Measurements from ENCODE around the gene STK4. TPM values are rescaled to one million over a fixed set of nuclear protein-coding genes. Genes with fewer than 3 reads are reported as not detected.

STK4 gene
- total RNA-seq, 1 donor = 33.7 TPM

DNA sequence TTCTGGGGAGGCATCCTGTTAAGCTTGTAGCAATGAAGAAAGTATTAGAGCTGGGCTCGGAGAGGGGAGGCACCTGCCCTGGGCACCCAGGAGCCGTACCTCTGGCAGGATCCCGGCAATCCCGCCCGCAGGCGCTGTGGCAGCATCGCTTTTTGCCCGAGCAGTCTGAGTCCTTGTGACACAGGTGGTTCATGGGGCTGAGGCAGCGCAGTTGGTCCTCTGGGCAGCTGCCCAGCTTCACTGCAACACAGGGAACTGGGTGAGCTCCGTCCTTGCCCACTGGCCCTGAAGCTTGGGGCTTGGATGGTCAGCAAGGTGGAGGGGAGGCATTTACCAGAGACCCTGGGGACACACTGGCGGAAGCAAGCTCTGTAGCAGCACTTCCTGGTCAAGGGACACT is 144.0 kb downstream of the STK4 start:
- H3K4me3 ChIP-seq (ENCODE audit: insufficient read depth, low read length) = no peak overlapping the region
- TF ChIP-seq, protein P1, sequence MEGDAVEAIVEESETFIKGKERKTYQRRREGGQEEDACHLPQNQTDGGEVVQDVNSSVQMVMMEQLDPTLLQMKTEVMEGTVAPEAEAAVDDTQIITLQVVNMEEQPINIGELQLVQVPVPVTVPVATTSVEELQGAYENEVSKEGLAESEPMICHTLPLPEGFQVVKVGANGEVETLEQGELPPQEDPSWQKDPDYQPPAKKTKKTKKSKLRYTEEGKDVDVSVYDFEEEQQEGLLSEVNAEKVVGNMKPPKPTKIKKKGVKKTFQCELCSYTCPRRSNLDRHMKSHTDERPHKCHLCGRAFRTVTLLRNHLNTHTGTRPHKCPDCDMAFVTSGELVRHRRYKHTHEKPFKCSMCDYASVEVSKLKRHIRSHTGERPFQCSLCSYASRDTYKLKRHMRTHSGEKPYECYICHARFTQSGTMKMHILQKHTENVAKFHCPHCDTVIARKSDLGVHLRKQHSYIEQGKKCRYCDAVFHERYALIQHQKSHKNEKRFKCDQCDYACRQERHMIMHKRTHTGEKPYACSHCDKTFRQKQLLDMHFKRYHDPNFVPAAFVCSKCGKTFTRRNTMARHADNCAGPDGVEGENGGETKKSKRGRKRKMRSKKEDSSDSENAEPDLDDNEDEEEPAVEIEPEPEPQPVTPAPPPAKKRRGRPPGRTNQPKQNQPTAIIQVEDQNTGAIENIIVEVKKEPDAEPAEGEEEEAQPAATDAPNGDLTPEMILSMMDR (IDR thresholded peaks at IDR 0.05; ENCODE audit: extremely low read depth, low read depth, low read length) = no peak
- no peaks in the 10 kb centered on the region for H3K36me3 ChIP-seq (ENCODE audit: insufficient read depth, low read length)
- peaks cover 1% of the 10 kb centered on the region for H3K4me1 ChIP-seq (ENCODE audit: insufficient read depth, low read length)
- no peak for DNase-seq (ENCODE audit: insufficient read length, low spot score, missing footprints)
- H3K4me2 ChIP-seq (ENCODE audit: insufficient read depth, low read length) = no peak overlapping the region
- H3K27me3 ChIP-seq (ENCODE audit: insufficient read depth, low read length) = peaks cover 5% of the 10 kb centered on the region
- H3K9me3 ChIP-seq (ENCODE audit: low read depth, low read length) = no peaks in the 10 kb centered on the region
- no peak overlapping the region for H2AFZ ChIP-seq (ENCODE audit: low read length)
- no peaks in the 10 kb centered on the region for H4K20me1 ChIP-seq (ENCODE audit: insufficient read depth, low read length)
- no peaks in the 10 kb centered on the region for H3K79me2 ChIP-seq (ENCODE audit: insufficient read depth, low read length)
- no peak overlapping the region for H3K27ac ChIP-seq (ENCODE audit: low read depth, low read length)

- Histone ChIP-seq H4K20me1 (ENCODE audit: insufficient read depth, low read length) (no peaks in the 10 kb centered on the region), H3K79me2 (ENCODE audit: insufficient read depth, low read length) (no peaks in the 10 kb centered on the region), H3K4me2 (ENCODE audit: insufficient read depth, low read length) (no peak overlapping the region), H3K9me3 (ENCODE audit: low read depth, low read length) (no peaks in the 10 kb centered on the region), H3K27ac (ENCODE audit: low read depth, low read length) (no peak overlapping the region), H2AFZ (ENCODE audit: low read length) (no peak overlapping the region), H3K36me3 (ENCODE audit: insufficient read depth, low read length) (no peaks in the 10 kb centered on the region), H3K4me3 (ENCODE audit: insufficient read depth, low read length) (no peak overlapping the region), H3K4me1 (ENCODE audit: insufficient read depth, low read length) (no peaks in the 10 kb centered on the region), H3K27me3 (ENCODE audit: insufficient read depth, low read length) (peaks cover 12% of the 10 kb centered on the region)
- no peak for DNase-seq (ENCODE audit: insufficient read length, low spot score, missing footprints)
- TF ChIP-seq, protein P1 (IDR thresholded peaks at IDR 0.05; ENCODE audit: extremely low read depth, low read depth, low read length) = no peak
Measured at GRCh38 chr20:45111285-45111684, 145.0 kb downstream of the STK4 start.

GRCh38 chr20:45111799-45112471 is 145.6 kb downstream of the STK4 start:
- H3K4me1 ChIP-seq (ENCODE audit: insufficient read depth, low read length) = no peaks in the 10 kb centered on the region
- H3K4me3 ChIP-seq (ENCODE audit: insufficient read depth, low read length) = no peak overlapping the region
- peak; percentile 85 for DNase-seq (ENCODE audit: insufficient read length, low spot score, missing footprints)
- H3K36me3 ChIP-seq (ENCODE audit: insufficient read depth, low read length) = no peaks in the 10 kb centered on the region
- H2AFZ ChIP-seq (ENCODE audit: low read length) = no peak overlapping the region
- TF ChIP-seq, protein P1 (IDR thresholded peaks at IDR 0.05; ENCODE audit: extremely low read depth, low read depth, low read length) = peak; percentile 50
- H4K20me1 ChIP-seq (ENCODE audit: insufficient read depth, low read length) = no peaks in the 10 kb centered on the region
- H3K9me3 ChIP-seq (ENCODE audit: low read depth, low read length) = no peaks in the 10 kb centered on the region
- H3K4me2 ChIP-seq (ENCODE audit: insufficient read depth, low read length) = no peak overlapping the region
- peaks cover 12% of the 10 kb centered on the region for H3K27me3 ChIP-seq (ENCODE audit: insufficient read depth, low read length)
- H3K27ac ChIP-seq (ENCODE audit: low read depth, low read length) = no peak overlapping the region
- H3K79me2 ChIP-seq (ENCODE audit: insufficient read depth, low read length) = no peaks in the 10 kb centered on the region

DNA sequence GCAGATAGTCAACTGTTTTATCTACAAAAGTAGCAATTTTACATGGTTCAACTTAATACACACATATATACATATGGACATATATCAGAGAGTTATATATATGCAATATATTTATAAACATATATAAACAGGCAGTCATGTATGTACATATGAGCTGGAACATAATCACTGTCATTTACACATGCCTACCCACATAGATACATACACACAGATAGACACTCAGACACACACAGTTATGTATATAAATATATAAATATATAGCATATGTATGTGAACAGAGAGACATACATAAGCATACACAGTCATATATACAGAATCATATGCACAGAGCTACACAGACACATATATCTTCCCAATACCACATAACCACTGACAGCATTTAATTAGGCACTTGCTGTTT is 146.4 kb downstream of the STK4 start:
- no peaks in the 10 kb centered on the region for H3K4me1 ChIP-seq (ENCODE audit: insufficient read depth, low read length)
- no peaks in the 10 kb centered on the region for H3K36me3 ChIP-seq (ENCODE audit: insufficient read depth, low read length)
- peaks cover 12% of the 10 kb centered on the region for H3K27me3 ChIP-seq (ENCODE audit: insufficient read depth, low read length)
- H3K27ac ChIP-seq (ENCODE audit: low read depth, low read length) = no peak overlapping the region
- no peak overlapping the region for H2AFZ ChIP-seq (ENCODE audit: low read length)
- no peaks in the 10 kb centered on the region for H3K79me2 ChIP-seq (ENCODE audit: insufficient read depth, low read length)
- no peak overlapping the region for H3K4me3 ChIP-seq (ENCODE audit: insufficient read depth, low read length)
- TF ChIP-seq, protein P1 (IDR thresholded peaks at IDR 0.05; ENCODE audit: extremely low read depth, low read depth, low read length) = no peak
- no peaks in the 10 kb centered on the region for H4K20me1 ChIP-seq (ENCODE audit: insufficient read depth, low read length)
- peak; percentile 61 for DNase-seq (ENCODE audit: insufficient read length, low spot score, missing footprints)
- no peaks in the 10 kb centered on the region for H3K9me3 ChIP-seq (ENCODE audit: low read depth, low read length)
- H3K4me2 ChIP-seq (ENCODE audit: insufficient read depth, low read length) = no peak overlapping the region
